CD4-positive, alpha-beta T cell (primary cell): ENCODE results near the gene MMP21. TPM values are rescaled to one million over a fixed set of nuclear protein-coding genes. Genes with fewer than 3 reads are reported as not detected.

ENCODE experiments used
- ATAC-seq: fragments of 200-7000 bp; cut with Tn5 transposase; one replicate; pipeline ENCODE4 v1.10.0; 2022; ENCODE audit warnings: mild to moderate bottlenecking; ENCODE audit not compliant: poor library complexity
- CTCF ChIA-PET: fragments of 350-600 bp; sonication (Branson Sonifier 250); formaldehyde crosslinking; loops from one replicate; lab custom pipeline; 2021; ENCODE audit warnings: antibody characterized with exemption, inconsistent platforms; lab: Charles Lee
- POLR2A ChIA-PET: fragments of 350-600 bp; sonication (Branson Sonifier 250); formaldehyde crosslinking; loops from one replicate; lab custom pipeline; 2021; ENCODE audit warnings: antibody characterized with exemption, inconsistent platforms; lab: Charles Lee
- DNase-seq, 14 experiments: peaks; one replicate each; pipeline ENCODE4 v3.0.0-alpha.2; 2013 to 2020; ENCODE audit warnings: mixed read lengths in 2 of 14
- H3K27ac ChIP-seq, 2 donors: one replicate each; pipeline versions ENCODE4 v1.5.1 to v1.7.0; 2013; ENCODE audit warnings: low read length in 2 of 2, low read depth in 1 of 2, mild to moderate bottlenecking in 1 of 2
- H3K27me3 ChIP-seq, 2 experiments: 1 replicate in 1 of 2; 2 replicates in 1 of 2; pipeline versions ENCODE4 v1.6.1 to v1.7.0; 2013; ENCODE audit warnings: low read length in 2 of 2, control low read depth in 1 of 2, mild to moderate bottlenecking in 1 of 2, moderate library complexity in 1 of 2; ENCODE audit not compliant: insufficient read depth in 2 of 2, control insufficient read depth in 1 of 2
- H3K36me3 ChIP-seq: one replicate; pipeline ENCODE4 v1.6.1; 2013; ENCODE audit warnings: low read length, control low read depth; ENCODE audit not compliant: insufficient read depth
- H3K4me1 ChIP-seq: one replicate; pipeline ENCODE4 v1.6.1; 2013; ENCODE audit warnings: low read length, control low read depth; ENCODE audit not compliant: insufficient read depth
- H3K4me3 ChIP-seq: one replicate; pipeline ENCODE4 v1.5.1; 2013; ENCODE audit warnings: mild to moderate bottlenecking, low read length, moderate library complexity
- H3K9me3 ChIP-seq, 2 experiments: 1 replicate in 1 of 2; 2 replicates in 1 of 2; pipeline versions ENCODE4 v1.6.1 to v1.7.0; 2013; ENCODE audit warnings: low read length in 2 of 2, mild to moderate bottlenecking in 2 of 2, control low read depth in 1 of 2, moderate library complexity in 1 of 2; ENCODE audit not compliant: control insufficient read depth in 1 of 2, insufficient read depth in 1 of 2
- H3K27ac Mint-ChIP-seq: one replicate; pipeline ENCODE4 v1.8.0; 2020; ENCODE audit warnings: mixed read lengths
- H3K27me3 Mint-ChIP-seq: one replicate; pipeline ENCODE4 v1.8.0; 2021; ENCODE audit warnings: mixed read lengths
- H3K36me3 Mint-ChIP-seq: one replicate; pipeline ENCODE4 v1.8.0; 2021; ENCODE audit warnings: low read depth, mixed read lengths
- H3K4me1 Mint-ChIP-seq: one replicate; pipeline ENCODE4 v1.8.0; 2021; ENCODE audit warnings: low read depth, mixed read lengths
- H3K4me3 Mint-ChIP-seq: one replicate; pipeline ENCODE4 v1.8.0; 2020; ENCODE audit warnings: mild to moderate bottlenecking, mixed read lengths
- H3K9me3 Mint-ChIP-seq: one replicate; pipeline ENCODE4 v1.8.0; 2020; ENCODE audit warnings: mixed read lengths
- CTCF ChIP-seq: fragments of 200-600 bp; IDR thresholded peaks from one replicate; pipeline ENCODE4 v1.8.0; 2022; ENCODE audit warnings: antibody characterized with exemption, mild to moderate bottlenecking
- intact Hi-C, 2 experiments: fragments of 100-400 bp; cut with DNase I in 1 of 2; cut with micrococcal nuclease in 1 of 2; formaldehyde crosslinking; loops; one replicate each; pipeline versions ENCODE4 v1.15.1 to v1.9.0; 2023 to 2025; cut with DNase I, micrococcal nuclease
- total RNA-seq, 174 experiments: library from RNA in 2 of 174; stranded (reverse) in 2 of 174; gene quantifications; one replicate each; pipeline ENCODE4 v1.2.3 and lab custom pipeline; 2021 to 2026

The MMP21 gene
- total RNA-seq, 2 experiments from 2014 or later: 0.16 to 0.34 TPM

- H3K27me3 Mint-ChIP-seq: no peaks in the 10 kb centered on the region
- intact Hi-C loops: no loop called here
- peaks cover 24% of the 10 kb centered on the region for H3K4me1 Mint-ChIP-seq
- H3K4me3 Mint-ChIP-seq: no peak overlapping the region
- H3K27ac Mint-ChIP-seq: no peak overlapping the region
- Histone ChIP-seq H3K36me3 (peaks cover 23% of the 10 kb centered on the region), H3K27me3 (no peaks in the 10 kb centered on the region), H3K4me3 (no peak overlapping the region), H3K27ac (no peak overlapping the region), H3K9me3 (no peaks in the 10 kb centered on the region), H3K4me1 (peaks cover under 1% of the 10 kb centered on the region)
- H3K36me3 Mint-ChIP-seq: peaks cover 47% of the 10 kb centered on the region
- no peak for TF ChIP-seq CTCF
- ChIA-PET CTCF (no interaction called here), POLR2A (no interaction called here)
- H3K9me3 Mint-ChIP-seq: no peaks in the 10 kb centered on the region
- ATAC-seq: no peak
- no peak for DNase-seq
Measured at GRCh38 chr10:125816548-125816947, 40.9 kb upstream of the MMP21 start.

GRCh38 chr10:125815764-125816163 lies 40.1 kb upstream of the MMP21 start:
- no peaks in the 10 kb centered on the region for H3K27me3 ChIP-seq
- Mint-ChIP-seq H3K27me3 (no peaks in the 10 kb centered on the region), H3K9me3 (no peaks in the 10 kb centered on the region), H3K4me1 (peaks cover 17% of the 10 kb centered on the region), H3K4me3 (no peak overlapping the region), H3K36me3 (peaks cover 54% of the 10 kb centered on the region), H3K27ac (no peak overlapping the region)
- H3K9me3 ChIP-seq: no peaks in the 10 kb centered on the region
- DNase-seq (no peak), ATAC-seq (no peak)
- intact Hi-C loops: no loop called here
- TF ChIP-seq CTCF: no peak
- H3K4me1 ChIP-seq: no peaks in the 10 kb centered on the region
- POLR2A ChIA-PET: no interaction called here
- CTCF ChIA-PET: no interaction called here
- no peak overlapping the region for H3K4me3 ChIP-seq
- no peak overlapping the region for H3K27ac ChIP-seq
- H3K36me3 ChIP-seq: peaks cover 26% of the 10 kb centered on the region

- intact Hi-C loops: no loop called here
- no peak for TF ChIP-seq CTCF
- POLR2A ChIA-PET: no interaction called here
- ATAC-seq (no peak), DNase-seq (no peak)
- peaks cover 43% of the 10 kb centered on the region for H3K36me3 ChIP-seq
- no peak overlapping the region for H3K4me3 ChIP-seq
- Mint-ChIP-seq H3K27ac (no peak overlapping the region), H3K4me1 (peaks cover under 1% of the 10 kb centered on the region), H3K36me3 (peaks cover 76% of the 10 kb centered on the region), H3K4me3 (no peak overlapping the region), H3K9me3 (no peaks in the 10 kb centered on the region), H3K27me3 (no peaks in the 10 kb centered on the region)
- H3K4me1 ChIP-seq: no peaks in the 10 kb centered on the region
- no peaks in the 10 kb centered on the region for H3K27me3 ChIP-seq
- H3K9me3 ChIP-seq: no peaks in the 10 kb centered on the region
- CTCF ChIA-PET: no interaction called here
- H3K27ac ChIP-seq: no peak overlapping the region
Measured at GRCh38 chr10:125812128-125812750, 36.6 kb upstream of the MMP21 start.
